ENCODE measurements around the gene GRID2IP.

The GRID2IP gene

DNA sequence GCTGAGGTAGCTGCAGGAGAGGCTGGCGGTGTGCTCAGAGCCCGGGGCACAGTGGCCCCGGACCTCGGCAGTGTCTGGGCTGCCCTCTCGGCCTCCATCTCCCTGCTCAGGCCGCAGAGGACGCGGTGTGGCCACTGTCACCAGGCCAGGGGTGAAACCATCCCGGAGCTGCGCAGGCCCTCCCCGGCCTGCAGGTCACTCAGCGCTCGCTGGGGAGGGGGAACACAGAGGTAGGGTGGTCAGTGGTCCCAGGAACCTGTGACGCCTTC lies 53.7 kb downstream of the GRID2IP start:
- TF ChIP-seq, protein P1, sequence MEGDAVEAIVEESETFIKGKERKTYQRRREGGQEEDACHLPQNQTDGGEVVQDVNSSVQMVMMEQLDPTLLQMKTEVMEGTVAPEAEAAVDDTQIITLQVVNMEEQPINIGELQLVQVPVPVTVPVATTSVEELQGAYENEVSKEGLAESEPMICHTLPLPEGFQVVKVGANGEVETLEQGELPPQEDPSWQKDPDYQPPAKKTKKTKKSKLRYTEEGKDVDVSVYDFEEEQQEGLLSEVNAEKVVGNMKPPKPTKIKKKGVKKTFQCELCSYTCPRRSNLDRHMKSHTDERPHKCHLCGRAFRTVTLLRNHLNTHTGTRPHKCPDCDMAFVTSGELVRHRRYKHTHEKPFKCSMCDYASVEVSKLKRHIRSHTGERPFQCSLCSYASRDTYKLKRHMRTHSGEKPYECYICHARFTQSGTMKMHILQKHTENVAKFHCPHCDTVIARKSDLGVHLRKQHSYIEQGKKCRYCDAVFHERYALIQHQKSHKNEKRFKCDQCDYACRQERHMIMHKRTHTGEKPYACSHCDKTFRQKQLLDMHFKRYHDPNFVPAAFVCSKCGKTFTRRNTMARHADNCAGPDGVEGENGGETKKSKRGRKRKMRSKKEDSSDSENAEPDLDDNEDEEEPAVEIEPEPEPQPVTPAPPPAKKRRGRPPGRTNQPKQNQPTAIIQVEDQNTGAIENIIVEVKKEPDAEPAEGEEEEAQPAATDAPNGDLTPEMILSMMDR (IDR thresholded peaks at IDR 0.05), result no peak

DNA sequence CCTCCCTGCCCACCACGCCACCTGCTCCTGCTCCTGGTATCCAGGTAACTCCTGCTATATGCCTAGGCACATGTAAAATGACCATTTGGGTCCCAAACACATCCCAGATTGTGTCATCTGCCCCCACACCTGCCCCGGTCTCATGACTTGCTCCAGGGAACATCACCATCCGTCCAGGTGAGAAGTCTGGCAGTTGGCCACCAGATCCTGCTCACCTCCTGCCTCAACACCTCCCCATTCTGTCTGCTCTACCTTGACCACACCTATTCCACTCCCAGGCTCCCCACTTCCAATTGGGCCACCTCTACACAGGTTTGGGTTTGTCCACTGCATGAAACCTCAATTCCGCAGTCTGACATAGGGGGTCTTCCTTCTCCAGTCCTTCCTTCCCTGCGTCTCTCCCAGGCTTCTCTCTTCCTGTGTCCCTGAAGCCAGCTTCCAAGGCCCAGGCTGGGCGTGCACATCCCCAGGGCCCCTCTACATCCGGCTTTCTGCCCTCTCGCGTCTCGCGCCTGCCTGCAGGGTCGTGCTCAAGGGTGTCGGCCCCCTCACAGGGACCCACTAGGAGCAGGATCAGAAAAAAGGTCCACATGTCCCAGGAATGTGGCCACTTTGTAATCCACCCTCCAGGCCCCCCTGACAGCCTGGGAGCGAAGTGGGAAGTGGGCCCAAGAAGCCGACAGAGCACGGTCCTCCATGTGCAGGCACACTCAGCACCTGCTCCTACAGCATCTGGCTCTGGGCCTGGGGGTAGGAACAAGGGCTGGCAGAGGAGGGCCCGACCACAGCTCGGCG lies 54.2 kb downstream of the GRID2IP start:
- TF ChIP-seq, protein P1 (IDR thresholded peaks at IDR 0.05), result no peak

DNA sequence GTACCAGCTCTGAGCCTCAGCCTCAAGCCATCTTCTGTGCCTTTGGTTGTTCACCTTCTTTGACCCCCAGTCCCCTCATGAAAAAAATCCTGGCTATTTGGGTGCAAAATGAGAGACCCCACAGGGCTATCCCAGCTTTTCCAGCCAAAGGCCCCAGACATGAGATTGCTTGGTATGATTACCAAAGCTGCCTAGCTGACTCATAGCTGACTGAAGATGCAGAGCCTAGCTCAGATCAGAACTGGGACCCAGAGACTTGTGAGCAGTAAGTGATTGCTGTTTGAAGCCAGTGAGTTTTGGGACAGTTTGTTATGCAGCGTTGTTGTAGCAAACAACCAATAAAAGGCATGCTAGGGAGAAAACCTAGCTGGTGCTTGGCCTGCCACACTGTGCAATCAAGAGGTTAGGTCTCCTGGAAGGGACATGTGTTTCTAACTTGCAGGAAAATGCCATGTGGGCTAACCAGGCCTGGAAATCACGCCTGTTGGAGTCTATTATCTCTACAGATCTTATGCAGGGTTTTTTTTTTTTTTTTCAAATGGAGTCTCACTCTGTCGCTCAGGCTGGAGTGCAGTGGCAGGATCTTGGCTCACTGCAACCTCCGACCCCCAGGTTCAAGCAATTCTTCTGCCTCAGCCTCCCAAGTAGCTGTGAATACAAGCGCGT lies 55.5 kb downstream of the GRID2IP start:
- TF ChIP-seq, protein P1 (IDR thresholded peaks at IDR 0.05), result no peak

DNA sequence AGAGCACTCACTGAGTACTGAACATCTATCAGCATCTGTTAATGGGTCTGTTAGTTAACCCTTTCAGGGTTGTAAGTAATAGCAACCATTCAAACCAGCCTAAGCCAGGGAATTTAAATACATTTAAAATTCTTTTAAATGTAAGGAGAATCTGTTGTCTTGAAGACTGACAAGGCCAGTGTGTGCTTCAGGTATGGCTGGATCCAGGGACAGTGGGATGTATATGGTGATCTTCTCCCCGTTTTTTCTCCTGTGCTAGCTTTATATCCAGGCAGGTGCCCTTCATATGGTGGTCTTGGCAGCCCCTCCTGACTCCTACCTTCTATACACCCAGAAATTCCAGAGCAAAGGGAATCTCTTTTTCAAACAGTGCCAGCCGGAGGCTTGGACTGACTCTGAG lies 56.9 kb downstream of the GRID2IP start:
- TF ChIP-seq, protein P1 (IDR thresholded peaks at IDR 0.05), result no peak

DNA sequence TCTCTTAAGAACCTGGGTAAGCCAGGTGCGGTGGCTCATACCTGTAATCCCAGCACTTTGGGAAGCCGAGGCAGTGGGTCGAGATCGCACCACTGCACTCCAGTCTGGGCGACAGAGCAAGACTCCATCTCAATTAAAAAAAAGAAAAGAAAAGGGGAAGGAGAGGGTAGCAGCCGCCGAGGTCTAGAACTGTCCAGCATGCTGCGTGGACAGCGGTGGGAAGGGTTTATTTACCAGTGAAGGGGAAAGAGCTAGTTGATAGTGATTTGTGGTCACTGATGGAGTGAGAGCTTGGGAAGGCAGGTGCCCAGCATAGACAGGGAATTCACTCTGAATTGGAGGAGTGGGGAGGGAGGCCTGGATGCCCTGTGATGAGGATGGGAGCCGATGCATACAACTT lies 60.1 kb downstream of the GRID2IP start:
- TF ChIP-seq, protein P1 (IDR thresholded peaks at IDR 0.05), result no peak

DNA sequence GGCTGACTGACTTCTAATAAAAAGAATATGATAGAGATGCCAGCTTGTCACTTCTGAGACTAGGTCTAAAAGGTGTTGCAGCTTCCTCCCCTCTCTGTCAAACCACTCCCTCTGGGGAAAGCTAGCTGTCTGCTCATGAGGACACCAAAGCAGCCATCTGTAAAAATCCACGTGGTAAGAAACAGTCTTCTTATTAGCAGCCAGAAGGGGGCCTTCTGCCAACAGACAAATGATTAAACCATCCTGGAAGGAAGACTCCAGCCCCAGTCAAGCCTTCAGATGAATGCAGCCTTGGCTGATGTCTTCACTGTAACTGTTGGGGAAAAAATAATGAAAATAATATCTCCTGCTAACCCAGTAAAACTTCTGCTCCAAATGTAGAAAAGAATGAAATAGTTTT lies 61.6 kb downstream of the GRID2IP start:
- TF ChIP-seq, protein P1 (IDR thresholded peaks at IDR 0.05), result no peak

DNA sequence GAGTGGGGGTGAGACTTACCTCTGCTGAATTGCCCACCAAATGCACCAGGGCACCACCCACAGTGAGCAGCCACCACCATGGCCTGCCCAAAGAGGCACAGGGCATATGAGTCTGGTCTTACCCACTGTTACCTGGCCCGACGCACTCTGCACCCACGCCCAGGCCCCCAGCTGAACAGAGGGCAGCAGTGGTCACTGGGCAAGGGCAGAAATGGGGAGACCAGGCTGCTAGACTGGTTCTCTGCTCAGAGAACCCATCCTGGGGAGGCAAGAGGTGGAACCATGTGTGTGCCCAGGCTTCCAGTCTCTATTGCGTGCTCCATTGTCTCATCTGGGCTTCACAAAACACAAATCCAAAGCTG lies 64.1 kb downstream of the GRID2IP start:
- TF ChIP-seq, protein P1 (IDR thresholded peaks at IDR 0.05), result no peak
